Inflammatory macrophage treated with lipopolysaccharide for 4 hours (primary cell): ENCODE results near the gene TMEM243.
"Not testable (repeated sequence)": the region's sequence is repeated elsewhere in the genome, so short reads cannot be mapped to it uniquely, and the experiment has no call there.

ENCODE experiments used
- DNase-seq: peaks from one replicate; pipeline ENCODE4 v3.0.0-alpha.2; 2020

The TMEM243 gene

DNA sequence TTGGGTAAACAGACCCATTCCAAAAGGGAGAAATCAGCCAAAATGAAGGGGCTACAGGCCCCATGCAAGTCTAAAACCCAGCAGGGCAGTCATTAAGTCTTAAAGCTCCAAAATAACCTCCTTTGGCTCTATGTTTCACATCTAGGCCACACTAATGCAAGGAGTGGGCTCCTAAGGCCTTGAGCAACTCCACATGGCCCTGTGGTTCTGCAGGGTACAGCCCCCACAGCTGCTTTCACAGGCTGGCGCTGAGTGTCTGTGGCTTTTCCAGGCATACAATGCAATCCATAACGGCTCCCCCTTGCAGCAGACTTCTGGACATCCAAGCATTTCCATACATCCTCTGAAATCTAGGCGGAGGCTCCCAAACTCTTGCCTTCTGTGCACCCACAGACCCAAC lies 9.0 kb downstream of the TMEM243 start:
- DNase-seq, result no peak

DNA sequence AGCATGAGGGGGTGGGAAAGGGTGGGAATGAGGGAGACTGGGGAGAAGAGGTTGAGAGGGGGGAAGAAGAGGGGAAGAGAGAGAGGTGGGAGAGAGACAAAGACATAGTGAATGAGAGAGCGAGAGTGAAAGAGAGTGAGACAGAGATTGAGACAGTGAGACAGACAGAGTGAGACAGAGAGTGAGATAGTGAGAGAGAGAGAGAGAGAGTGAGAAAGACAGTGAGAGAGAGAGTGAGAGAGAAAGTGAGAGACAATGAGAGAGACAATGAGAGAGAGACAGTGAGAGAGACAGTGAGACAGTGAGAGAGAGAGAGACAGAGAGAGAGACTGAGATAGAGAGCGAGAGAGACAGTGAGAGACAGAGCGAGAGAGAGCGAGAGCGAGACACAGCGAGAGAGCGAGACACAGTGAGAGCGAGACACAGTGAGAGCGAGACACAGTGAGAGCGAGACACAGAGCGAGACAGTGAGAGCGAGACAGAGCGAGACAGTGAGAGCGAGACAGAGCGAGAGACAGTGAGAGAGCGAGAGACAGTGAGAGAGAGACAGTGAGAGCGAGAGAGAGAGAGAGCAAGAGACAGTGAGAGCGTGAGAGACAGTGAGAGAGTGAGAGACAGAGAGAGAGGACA lies 10.1 kb downstream of the TMEM243 start:
- no peak for DNase-seq

DNA sequence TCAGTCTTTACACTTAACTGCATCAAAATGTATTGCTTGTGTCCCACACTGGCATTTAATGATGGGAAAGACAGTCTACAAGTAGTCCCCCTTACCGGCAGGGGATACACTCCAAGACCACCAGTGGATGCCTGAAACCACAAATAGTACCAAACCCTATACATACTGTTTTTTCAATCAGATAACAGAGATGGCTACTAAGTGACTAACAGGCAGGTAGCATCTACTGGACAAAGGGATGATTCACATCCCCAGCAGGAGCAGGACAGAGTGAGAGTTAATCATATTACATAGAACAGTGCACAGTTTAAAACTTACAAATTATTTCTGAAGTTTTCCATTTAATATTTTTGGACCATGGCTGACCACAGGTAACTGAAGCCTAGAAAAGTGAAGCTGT lies 13.2 kb downstream of the TMEM243 start:
- DNase-seq, result no peak

DNA sequence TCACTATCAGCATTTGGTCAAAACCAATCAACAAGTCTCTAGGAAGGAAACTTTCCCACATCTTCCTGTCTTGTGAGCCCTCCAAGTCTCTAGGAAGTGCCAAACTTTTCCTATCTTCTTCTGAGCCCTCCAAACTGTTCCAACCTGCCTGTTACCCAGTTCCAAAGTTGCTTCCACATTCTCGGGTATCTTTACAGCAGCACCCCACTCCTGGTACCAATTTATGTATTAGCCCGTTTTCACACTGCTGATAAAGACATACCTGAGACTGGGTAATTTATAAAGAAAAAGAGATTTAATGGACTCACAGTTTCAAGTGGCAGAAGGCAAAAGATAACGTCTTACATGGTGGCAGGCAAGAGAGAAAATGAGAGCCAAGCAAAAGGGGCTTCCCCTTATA lies 13.8 kb downstream of the TMEM243 start:
- DNase-seq, result not testable (repeated sequence)

DNA sequence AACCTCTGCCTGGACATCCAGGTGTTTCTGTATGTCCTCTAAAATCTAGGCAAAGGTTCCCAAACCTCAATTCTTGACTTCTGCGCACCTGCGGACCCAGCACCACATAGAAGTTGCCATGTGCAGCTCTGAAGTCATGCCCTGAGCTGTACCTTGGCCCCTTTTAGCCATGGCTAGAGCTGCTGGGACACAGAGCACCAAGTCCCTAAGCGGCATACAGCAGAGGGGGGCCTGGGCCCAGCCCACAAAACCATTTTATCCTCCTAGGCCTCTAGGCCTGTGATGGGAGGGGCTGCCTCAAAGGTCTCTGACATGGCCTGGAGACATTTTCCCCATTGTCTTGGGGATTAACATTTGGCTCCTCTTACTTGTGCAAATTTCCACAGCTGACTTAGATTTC lies 14.6 kb downstream of the TMEM243 start:
- no peak for DNase-seq

DNA sequence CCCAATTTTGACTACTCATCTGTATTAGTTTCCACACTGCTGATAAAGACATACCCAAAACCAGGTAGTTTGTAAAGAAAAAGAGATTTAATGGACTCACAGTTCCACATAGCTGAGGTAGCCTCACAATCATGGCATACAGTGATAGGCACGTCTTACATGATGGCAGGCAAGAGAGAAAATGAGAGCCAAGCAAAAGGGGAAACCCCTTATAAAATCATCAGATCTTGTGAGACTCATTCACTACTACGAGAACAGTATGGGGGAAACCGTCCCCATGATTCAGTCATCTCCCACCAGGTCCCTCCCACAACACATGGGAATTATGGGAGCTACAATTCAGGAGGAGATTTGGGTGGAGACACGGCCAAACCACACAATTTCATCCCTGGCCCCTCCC lies 15.6 kb downstream of the TMEM243 start:
- peak; percentile 60 for DNase-seq

DNA sequence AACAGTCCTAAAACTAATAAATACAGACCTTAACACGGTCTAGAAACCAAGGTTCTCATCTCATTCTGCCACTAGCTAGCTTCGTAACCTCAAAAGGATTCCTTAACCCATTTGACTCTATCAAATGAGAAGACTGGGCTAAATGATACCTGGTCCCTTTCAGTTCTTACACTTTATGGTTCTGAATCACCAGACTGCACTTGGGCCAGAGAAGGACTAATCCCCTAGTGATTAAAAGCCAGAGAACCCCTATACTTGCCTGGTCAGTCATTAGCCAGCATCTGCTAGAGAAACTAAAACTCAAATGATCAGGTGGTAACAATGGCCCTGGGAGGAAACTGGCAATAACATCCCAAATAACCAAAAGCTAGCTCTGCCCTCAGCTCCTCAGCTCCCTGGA lies 16.8 kb downstream of the TMEM243 start:
- no peak for DNase-seq

DNA sequence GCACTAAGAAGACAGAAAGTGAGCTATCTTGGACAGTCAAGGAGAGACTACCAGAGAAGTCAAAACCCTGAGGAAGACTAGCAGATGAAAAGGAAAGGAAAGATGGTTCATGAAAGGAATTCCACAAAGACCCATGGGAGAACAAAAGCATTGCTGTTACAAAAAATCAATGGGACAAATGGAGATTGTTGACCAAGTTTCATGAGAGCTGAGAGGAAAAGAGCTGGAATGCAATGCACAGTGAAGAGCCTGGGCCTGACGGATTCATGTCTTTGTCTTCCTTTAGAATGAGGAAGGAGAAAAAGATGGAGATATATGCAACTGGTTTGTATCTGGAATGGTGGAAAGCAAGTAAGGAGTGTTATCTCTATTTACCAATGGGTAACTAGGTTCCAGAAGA lies 17.3 kb downstream of the TMEM243 start:
- no peak for DNase-seq

DNA sequence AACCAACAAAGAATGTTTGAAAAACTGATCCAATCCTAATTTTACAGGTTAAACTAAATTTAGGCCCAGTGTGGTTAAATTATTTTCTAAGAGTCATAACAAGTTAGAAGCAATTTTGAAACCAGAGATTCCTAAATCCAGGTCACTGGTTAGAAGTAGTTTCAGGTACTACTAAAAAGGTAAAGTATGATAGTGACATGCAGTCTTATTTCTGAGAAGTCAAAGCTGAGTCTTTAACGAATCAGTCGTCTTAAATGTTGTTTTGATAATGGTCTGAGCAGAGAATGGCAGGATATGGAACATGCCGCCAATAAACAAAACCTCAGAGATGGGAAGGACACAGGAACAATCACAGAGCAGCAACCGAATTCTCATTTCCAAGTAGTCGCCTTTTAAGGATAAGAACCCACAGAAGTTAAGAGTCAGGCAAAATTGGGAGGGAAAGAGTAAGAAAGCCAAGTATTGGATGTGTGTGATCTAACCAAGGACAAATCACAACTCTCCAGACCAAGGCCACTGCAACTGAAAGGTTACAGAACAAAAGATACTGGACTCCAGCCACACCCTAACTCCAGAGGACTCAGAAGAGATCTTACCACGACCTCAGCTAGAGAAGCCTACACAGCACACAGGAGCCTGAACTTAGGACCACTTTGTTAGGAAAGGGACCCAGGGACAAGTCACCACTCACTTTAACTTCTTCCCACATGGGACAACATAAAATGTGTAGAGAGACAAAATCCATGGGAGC lies 19.7 kb downstream of the TMEM243 start:
- DNase-seq, result no peak

DNA sequence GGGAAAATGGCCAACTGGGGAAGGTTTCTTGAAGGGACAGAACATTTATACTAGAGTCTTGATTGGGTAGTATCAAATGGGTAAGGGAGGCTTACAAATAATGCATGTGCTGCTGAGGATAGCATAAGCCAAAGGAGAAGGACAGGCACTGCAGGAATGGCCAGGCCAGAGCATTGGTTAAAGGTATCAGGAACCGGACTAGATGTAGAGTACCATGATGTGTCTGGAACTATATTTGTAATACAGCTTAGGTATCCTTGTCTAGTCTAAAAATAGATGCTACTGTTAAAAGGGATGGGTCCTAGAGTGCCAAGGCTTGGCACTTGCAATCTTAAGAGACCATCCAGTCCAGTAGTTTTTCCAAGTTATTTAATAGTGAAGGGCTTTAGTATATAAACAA lies 20.3 kb downstream of the TMEM243 start:
- DNase-seq, result no peak

DNA sequence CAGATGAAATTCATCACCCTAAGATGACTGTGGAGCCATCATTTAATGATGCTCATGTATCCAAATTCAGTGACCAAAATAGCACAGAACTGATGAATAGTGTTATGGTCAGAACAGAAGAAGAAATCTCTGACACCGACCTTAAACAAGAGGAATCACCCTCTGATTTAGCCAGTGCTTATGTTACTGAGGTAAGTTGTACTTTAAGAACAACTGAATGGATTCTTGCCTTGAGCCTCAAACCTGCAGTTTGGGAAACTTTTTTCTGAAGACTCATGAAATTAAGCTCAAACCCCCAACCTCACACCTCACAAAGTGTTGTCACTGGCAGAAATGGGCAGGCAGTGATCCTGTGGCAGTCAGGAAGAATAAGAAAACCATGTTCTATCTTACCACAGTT lies 25.6 kb downstream of the TMEM243 start:
- DNase-seq, result no peak

DNA sequence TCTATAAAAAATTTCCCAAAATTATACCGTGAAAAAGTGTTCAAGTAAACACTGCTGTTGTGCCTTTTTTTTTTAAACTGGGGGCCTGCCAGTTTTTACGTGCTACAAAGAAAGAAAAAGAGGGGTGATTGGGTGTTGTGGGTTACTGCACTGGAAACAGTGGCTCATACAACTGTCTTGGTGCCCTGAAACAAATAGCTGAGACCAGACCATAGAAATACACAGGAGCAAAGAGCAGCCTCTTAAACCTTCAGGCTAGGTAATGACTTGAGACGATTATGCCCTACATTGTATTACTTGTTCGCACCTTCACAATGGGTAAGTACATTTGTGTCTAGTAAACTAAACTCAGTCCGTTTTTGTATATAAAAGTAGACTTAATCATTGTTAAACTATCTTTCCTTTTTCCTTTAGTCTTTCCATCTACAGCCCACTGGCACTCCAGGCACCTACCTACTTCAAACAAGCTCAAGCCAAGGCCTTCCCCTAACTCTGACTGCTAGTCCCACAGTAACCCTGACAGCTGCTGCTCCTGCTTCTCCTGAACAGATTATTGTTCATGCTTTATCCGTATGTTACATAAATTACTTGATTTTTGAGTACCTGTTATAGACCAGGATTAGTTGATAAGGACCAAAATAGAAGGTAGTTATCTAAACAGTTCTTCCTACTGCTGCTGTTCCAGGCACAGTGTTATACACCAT lies 26.6 kb downstream of the TMEM243 start:
- DNase-seq, result no peak

DNA sequence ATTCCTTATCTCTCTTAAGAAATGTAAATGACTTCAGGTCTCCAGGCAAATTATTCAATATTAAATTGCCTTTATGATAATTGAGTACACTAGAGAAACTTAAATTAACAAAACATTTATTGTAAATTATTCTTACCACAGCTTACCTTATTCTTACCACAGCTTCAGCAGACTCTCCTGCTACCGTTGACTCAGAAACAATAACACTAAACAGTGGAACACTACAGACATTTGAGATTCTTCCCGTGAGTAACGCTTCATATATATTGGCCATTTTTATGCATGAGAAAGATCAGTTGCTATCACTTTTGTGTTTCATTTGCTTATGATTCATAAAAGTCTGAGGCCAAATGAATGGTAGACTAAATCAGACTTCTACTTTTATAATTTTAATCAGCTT lies 28.7 kb downstream of the TMEM243 start:
- DNase-seq, result no peak

DNA sequence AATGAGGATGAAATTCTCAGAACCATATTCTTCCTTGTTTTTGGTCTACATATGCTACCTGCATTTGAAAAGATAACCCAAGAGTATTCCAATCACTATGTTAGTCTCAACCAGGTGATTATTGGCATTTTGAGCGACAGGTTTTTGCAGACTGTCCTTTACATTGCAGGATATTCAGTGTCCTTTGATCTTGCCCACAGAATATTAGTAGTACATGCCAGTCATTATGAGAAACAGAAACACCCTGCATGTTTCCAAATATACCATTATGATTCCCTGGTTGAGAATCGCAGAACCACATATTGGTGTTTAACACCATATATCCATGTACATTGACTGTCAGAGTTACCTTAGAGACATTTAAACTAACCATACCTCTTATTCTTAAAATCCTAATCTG lies 30.6 kb downstream of the TMEM243 start:
- no peak for DNase-seq

DNA sequence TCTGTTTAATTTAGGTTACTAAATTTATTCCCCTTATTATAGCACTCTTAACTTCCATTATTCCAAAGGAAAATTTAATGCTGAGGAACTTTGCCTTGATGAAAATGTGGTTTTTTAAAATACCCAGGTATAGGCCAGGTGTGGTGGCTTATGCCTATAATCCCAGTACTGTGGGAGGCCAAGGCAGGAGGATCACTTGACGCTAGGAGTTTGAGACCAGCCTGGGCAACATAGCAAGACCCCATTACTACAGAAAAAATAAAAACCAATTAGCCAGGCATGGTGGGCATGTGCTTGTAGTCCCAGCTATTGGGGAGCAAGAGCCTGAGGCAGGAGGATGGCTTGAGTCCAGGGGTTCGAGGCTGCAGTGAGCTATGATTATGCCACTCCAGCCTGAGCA lies 32.4 kb downstream of the TMEM243 start:
- DNase-seq, result no peak

DNA sequence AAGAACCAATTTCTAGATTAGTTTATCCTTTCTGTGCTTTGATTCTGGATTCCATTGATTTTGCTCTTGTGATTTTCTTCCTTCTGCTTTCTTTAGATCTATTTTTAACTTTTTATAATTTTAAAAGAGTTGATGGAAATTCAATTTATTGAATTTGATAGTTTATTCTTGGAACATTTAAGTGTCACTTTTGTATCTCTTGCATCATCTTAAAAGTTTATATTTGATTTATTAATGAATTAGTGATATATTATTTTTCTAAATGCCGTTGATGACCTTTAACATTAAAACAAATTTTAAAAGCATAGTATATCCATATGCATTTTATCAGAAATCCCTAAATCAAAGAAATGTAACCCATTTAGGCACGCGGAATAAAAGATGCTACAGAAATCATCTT lies 40.4 kb downstream of the TMEM243 start:
- no peak for DNase-seq

DNA sequence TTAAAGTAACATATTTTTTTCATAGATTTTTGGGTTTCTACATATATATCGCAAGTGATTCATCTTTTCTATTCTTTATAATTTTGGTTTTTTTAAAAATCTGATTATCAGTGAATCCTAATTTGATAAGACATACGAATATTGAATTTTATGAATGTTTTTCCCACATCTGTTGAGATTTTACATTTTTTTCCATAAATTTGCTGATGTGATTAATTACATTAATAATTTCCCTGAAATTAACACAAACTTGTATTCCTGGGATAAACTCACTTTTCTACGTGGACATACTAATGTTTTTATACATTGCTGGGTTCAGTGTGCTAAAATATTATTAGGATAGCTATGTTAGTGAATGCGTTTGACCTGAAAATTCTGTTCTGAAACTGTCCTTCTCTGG lies 41.2 kb downstream of the TMEM243 start:
- no peak for DNase-seq

DNA sequence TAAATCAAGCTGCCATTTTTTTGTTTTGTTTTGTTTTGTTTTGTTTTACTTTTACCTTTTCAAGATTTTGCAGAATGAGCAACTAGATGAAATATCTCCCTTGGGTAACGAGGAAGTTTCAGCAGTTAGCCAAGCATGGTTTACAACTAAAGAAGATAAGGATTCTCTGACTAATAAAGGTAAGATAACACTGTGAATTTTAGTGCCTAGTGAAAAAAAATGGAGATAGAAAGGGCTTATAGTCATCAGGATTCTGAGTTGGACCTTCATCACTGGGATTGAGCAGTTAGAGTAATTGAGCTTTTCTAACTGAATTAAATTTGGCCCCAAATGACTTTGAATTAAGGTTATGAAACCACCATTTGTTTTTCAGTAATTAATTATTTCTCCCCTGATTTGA lies 46.1 kb downstream of the TMEM243 start:
- no peak for DNase-seq

DNA sequence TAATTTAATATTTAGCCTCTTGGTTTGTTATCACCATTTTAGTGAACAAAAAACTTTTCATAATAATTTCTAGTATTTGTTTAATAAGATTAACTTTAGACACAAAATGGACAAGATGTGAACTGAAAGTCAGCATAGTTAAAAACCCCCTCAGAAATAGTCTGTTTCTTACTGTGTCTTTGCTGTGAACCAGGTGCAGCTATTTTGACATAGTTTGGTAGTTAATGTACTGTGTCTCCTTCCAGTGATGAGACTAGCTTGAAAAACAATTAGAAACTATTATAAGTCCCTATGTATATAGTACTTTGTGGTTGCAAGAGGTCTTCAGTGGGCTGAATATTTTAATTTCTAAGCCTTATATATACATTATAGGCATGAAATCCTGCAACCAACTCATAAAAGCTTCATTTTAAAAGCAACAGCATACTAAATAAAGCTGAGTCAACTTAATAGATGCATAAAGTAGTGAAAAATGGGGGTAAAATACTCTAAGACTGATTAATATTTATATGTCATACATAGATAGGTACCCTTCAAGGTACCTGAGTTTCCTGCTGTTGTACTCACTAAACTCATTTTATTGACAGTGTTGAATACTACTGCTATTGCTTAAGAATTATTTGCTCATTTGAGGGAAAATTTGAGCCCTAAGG lies 48.1 kb downstream of the TMEM243 start:
- DNase-seq, result no peak

DNA sequence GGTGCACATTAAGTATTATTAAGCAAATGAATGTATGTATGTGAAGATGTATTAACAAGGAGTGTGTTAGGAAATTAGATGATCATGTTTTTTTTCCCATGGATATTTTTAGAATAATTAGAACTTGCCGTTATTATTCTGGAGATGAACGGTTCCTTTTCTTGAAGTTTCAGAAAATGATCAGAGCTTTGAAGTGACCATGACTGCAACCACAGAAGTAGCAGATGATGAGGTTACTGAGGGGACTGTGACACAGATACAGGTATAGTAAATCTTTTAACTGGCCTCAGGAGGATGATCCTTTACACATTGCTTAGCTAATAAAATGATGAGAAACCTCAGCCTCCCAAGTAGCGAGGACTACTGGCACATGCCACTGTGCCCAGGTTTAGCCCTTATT lies 48.7 kb downstream of the TMEM243 start:
- DNase-seq, result no peak

DNA sequence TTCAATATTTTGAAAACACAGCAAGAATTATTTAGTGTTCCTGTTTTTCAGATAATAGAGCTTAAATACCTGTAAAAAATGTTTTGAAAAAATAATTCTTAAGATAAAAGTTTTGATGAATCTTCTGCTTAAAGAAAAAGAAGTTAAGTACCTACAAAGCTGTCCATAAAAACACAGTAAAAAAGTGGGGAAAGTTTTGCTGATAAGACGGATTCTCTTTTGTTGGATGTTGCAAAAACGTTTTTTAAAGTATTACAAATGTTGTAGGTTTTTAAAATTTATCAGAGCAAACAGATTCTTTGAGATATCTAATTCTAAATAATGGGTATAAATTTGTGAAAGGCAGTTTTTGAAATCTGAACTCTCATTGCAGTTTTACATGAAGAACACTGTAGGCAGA lies 55.1 kb downstream of the TMEM243 start:
- no peak for DNase-seq

DNA sequence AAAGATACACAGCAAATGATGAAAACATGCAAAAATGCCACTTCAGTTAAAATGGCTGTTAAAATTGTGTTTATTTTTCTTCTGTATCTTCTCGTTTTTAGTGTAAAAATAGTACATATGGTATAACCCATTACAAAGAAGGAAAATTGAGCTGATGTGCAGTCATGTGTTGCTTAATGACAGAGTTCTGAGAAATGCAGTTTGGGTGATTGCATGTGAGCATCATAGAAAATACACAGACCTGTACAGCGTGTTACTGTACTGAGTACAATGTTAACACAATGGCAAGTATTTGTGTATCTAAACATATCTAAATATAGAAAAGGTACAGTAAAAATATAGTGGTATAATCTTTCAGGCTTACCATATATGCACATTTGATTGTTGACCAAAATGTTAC lies 60.0 kb downstream of the TMEM243 start:
- no peak for DNase-seq

DNA sequence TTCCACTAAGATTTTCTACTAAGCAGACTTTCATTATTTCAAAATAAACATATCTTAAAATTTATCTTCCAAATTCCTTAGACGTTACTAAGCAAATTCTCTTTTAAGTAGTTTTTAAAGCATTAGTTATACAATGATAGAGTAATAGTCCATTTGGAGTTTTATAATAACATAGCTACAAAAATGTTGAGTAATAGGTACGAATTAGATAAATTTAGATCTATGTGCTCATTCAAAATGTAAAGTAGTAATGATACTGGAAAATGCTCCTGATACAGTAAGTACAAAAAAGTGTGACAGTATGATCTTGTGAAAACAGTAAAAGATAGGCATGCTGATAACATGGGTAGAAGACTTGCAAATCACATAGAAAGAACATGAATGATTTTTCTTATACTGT lies 62.8 kb downstream of the TMEM243 start:
- no peak for DNase-seq

DNA sequence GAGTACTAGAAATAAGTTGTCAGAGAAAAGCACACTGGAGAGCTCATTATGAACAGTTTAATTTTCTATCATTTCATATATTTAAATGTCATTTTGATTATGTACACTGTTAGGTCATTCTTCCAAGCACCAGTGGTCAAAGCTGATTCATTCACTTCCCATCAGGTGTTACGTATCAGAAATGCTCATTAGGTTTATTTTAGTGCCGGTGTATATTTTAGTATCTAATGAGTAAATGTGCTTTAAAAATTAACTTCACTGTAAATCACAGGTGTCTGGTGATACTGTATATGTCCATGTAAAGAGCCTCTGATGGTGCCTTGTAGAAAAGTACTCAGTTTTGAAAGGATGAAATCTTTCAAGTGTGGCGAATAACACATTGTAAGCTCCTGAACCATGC lies 63.7 kb downstream of the TMEM243 start:
- DNase-seq, result no peak
